ENCODE data around the gene SMCO2.

The SMCO2 gene

GRCh38 chr12:27453421-27453820 lies 6.9 kb downstream of the SMCO2 start:
- no peak for DNase-seq (ENCODE audit: low read depth in 2 of 2)

DNA sequence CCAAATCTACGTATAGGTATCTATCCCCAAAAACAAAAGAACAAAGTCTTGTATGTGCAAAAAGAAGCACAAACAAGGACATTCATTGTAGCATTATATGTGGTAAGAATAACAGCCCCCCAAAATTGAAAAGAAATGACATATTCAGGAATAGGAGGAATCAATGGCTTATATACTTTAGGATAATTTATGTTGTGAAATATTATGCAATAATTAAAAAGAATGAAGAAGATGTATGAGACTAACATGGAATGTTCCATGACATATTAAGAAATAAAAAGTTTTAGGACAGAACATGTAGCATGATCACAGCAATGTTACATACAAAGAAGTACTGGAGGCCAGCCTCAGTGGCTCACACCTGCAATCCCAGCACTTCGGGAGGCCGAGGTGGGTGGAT lies 9.1 kb downstream of the SMCO2 start:
- DNase-seq (ENCODE audit: low read depth in 2 of 2) = no peak

DNA sequence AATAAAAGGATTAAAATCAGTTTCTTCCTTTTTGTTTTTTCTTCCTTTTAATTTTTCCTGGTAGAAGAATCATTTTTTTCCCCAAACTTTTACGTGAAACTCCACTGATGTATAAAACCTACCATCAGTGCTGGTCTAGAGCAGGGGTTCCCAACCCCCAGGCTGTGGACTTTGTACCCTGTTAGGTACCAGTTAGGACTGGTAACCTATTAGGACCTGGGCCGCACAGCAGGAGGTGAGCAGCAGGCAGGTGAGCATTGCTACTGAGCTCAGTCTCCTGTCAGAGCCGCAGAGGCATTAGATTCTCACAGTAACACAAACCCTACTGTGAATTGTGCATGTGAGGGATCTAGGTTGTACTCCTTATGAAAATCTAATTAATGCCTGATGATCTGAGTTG lies 10.1 kb downstream of the SMCO2 start:
- DNase-seq (ENCODE audit: low read depth in 2 of 2) = no peak

DNA sequence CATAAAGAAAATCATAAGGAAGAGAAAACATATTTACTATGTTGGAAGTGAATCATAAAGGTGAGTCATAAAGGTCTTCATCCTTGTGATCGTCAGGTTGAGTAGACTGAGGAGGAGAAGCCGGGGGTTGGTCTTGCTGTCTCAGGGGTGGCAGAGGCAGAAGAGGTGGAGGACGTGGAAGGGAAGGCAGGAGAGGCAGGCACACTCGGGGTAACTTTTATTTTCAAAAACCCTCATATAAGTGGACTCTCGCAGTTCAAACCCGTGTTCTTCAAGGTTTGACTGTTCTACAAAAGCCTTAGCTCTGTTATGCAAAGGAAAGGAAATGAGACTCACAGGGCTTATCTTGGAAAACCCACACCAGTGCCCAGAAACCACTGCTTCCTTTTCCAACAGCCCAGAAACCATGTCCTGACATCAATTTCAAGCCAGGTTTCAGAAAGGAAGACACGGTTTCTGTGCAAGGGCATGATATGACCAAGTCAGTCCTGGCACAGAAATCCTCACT lies 14.0 kb downstream of the SMCO2 start:
- peak; percentile 2 to 4 for DNase-seq (ENCODE audit: low read depth in 2 of 2)

DNA sequence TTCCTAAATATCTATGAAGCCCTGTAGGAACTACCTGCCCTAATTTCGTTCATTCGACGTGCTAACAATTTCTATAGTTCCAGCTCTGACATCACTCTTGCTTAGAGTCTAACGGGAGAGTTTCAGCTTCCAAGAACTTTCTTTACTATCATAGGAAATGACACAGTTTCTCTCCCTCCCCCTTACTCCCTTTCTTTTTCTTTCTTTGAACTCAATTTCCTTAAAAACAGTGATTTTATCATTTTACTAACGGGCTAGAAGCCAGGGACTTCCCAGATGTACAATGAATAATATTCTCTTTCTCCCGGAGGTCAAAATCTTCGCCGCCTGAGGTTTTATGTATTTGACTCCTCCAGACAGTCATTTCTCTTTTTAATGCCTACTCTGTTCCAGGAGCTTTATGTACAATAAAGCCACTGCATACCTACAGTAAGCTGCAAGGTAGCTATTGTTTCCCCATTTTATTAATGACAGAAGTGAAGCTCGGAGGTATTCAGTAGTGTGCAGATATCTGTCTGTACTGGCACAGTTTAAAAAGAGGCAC lies 15.7 kb downstream of the SMCO2 start:
- no peak for DNase-seq (ENCODE audit: low read depth in 2 of 2)

- no peak for DNase-seq (ENCODE audit: low read depth in 2 of 2)
Observed at GRCh38 chr12:27462851-27463250, 16.3 kb downstream of the SMCO2 start.

DNA sequence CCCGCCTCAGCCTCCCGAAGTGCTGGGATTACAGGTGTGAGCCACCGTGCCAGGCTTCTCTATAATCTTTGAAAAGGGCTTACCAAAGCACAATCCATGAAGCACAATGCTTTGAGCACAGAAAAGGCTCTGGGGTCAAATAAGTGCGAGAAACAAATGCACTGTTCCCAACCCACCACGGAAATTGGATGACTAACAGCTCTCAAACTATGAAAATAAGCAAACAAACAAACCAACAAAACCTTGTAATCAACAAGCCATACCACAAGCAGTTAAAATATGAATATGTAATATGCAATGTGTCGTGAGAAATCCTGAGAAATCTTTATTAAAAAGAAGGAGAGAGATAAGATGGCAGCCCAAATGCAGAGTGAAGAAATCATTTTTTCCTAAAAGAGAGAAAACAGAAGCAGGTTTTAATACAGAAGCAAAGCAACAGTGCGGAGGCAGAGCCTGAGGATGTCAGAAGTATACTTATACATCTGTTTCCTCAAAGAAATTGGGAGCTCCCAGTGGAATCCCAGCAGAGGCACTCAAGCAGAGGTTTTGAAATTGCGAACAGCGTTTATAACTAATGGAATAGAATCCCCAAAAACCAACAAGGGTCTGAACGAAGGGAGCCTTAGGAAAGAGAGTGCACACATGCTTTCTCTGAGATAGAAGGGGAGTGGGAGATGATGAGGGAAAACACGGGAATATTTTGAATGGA lies 17.1 kb downstream of the SMCO2 start:
- DNase-seq (ENCODE audit: low read depth in 2 of 2) = no peak

- DNase-seq (ENCODE audit: low read depth in 2 of 2) = no peak
Observed at GRCh38 chr12:27464220-27464554, 17.7 kb downstream of the SMCO2 start.

GRCh38 chr12:27467641-27468040 lies 21.1 kb downstream of the SMCO2 start:
- DNase-seq (ENCODE audit: low read depth in 2 of 2) = no peak

DNA sequence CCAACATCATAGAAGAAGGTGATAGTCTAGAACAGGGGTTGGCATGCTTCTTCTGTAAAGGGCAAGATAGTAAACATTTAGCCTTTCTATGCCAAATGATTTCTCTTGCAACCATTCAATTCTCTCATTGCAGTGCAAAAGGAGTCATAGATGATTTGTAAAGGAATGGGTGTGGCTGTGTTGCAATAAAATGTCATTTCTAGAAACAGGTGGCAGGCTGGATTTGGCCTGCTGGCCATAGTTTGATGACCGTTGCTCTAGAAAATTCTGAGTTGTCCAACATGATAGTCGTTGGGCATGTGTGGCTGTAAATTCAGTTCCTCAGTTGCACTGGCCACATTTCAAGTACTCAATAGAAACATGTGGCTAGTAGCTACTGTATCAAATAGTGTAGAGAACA lies 21.7 kb downstream of the SMCO2 start:
- no peak for DNase-seq (ENCODE audit: low read depth in 2 of 2)

DNA sequence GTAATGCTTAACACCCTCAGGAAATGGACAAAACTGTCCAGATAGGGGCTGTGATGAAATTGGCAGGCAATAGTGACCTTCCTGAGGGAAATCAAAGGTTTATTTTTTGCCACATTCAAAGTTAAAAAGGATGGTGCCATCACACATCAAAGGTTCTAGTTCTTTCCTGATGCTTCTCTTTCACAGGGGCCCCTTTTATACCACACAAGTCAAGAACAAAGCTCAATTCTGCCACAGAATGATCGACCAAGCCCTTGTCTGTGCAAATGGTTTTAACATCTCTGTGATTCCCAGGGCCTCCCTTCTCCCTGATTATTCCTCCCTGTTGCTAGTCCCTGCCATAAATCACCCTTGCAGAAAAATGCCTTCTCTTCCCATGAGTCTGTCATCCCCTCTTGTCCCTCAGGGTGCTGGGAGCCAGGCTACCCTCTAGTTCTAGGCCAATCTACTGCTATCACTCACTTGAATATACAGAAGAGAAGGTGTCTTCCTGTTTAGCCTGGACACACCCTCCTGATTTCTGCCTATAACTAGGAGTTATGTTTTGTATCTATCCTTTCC lies 22.7 kb downstream of the SMCO2 start:
- no peak for DNase-seq (ENCODE audit: low read depth in 2 of 2)

DNA sequence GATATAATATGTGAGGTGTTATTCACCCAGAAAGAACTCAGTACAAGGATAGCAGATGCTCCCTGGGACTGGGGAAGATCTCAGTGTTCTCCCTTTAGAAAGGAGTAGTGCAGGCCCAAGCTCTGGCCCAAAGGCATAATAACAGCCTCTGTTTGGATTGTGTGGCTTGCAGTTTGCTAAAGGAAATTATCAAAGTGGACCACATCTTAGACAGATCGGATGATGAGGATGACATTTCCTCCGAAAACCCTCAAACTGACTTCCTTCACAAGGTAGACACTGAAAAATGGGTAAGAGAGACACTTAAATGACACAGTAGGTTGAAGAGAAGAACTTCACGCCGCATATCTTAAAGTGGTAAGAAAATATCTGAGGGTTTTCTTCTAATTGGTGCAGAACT lies 26.1 kb downstream of the SMCO2 start:
- no peak for DNase-seq (ENCODE audit: low read depth in 2 of 2)

- DNase-seq (ENCODE audit: low read depth in 2 of 2) = no peak
Observed at GRCh38 chr12:27474344-27474743, 27.8 kb downstream of the SMCO2 start.

- DNase-seq (ENCODE audit: low read depth in 2 of 2) = no peak
Observed at GRCh38 chr12:27477049-27477448, 30.5 kb downstream of the SMCO2 start.

- DNase-seq (ENCODE audit: low read depth in 2 of 2) = no peak
Observed at GRCh38 chr12:27478949-27479348, 32.4 kb downstream of the SMCO2 start.

- no peak for DNase-seq (ENCODE audit: low read depth in 2 of 2)
Observed at GRCh38 chr12:27480016-27480415, 33.5 kb downstream of the SMCO2 start.

DNA sequence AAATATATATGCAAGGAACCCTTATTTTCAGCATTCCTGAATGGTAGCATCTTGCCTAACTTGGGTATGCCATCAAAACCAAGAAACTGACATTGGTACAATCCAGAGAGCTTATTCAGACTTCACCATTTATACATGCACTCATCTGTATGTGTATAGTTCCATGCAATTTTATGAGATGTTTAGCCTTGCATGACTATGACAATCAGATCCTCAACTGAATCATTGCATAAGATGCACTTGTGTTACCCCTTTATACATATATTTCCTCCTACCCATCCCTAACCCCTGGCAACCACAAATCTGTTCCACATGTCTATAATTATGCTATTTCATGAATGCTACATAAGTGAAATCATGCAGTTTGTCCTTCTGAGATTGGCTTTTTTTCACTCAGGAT lies 40.4 kb downstream of the SMCO2 start:
- DNase-seq (ENCODE audit: low read depth in 2 of 2) = no peak

- no peak for DNase-seq (ENCODE audit: low read depth in 2 of 2)
Observed at GRCh38 chr12:27488479-27488878, 41.9 kb downstream of the SMCO2 start.

- DNase-seq (ENCODE audit: low read depth in 2 of 2) = no peak
Observed at GRCh38 chr12:27491226-27491625, 44.7 kb downstream of the SMCO2 start.

- DNase-seq (ENCODE audit: low read depth in 2 of 2) = no peak
Observed at GRCh38 chr12:27493260-27493940, 46.9 kb downstream of the SMCO2 start.

- DNase-seq (ENCODE audit: low read depth in 2 of 2) = no peak
Observed at GRCh38 chr12:27497446-27497845, 50.9 kb downstream of the SMCO2 start.

DNA sequence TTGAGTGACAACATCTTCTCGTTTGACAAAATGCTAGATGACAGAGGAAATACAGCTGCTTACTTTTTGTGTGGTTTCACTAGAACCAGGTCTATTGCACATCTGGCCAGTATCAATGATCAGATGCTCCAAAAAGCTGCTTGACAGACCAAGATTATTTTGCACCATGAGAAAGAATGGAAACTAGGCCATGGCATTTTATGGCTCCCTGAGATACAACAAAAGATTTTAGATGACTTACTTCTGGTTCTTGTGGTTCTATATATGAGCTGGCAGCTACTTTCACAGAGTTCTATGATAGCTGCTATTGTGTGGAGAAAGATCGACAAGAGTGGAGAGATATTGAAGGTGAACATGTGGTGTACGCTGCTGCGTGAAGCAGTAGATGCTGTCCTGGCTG lies 51.6 kb downstream of the SMCO2 start:
- DNase-seq (ENCODE audit: low read depth in 2 of 2) = no peak

DNA sequence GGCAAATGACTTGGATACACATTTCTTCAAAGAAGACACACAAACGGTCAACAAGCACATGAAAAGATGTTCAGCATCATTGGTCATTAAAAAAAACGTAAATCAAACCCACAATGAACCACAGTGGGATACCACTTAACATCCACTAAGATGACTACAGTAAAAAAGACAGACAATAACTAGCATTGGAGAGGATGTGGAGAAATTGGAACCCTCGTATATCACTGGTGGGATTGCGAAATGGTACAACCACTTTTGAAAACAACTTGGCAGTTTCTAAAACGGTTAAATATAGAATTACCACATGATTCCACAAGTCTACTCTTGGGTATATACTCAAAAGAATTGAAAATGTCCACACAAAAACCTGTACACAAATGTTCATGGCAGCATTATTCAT lies 52.2 kb downstream of the SMCO2 start:
- no peak for DNase-seq (ENCODE audit: low read depth in 2 of 2)

All from stimulated activated CD8-positive, alpha-beta memory T cell treated with anti-CD3 and anti-CD28 coated beads, Interleukin-15, amount 100 ng/mL, for 4 hours (primary cell).